GM12874 (cell line): Measurements from ENCODE around the gene DGLUCY.
A peak's percentile ranks its signal among the peaks of the same experiment; 100 is the strongest.

Source experiments
- CTCF ChIP-seq: IDR thresholded peaks from 2 replicates; pipeline ENCODE4 v1.5.1; 2011; ENCODE audit warnings: low read depth, mild to moderate bottlenecking, control low read depth, low read length, moderate library complexity; ENCODE audit not compliant: insufficient read depth

The DGLUCY gene

GRCh38 chr14:91249841-91250616 is 136.2 kb downstream of the DGLUCY start:
- no peak for TF ChIP-seq CTCF

GRCh38 chr14:91250912-91251311 is 137.0 kb downstream of the DGLUCY start:
- TF ChIP-seq CTCF: no peak

- peak; percentile 21; the same call in 1 of the 2 replicates for TF ChIP-seq CTCF
These were observed 139.3 kb downstream of the DGLUCY start for GRCh38 chr14:91252871-91253794.

- no peak for TF ChIP-seq CTCF
These were observed 140.0 kb downstream of the DGLUCY start for GRCh38 chr14:91253795-91254323.

GRCh38 chr14:91254461-91254860 is 140.6 kb downstream of the DGLUCY start:
- TF ChIP-seq CTCF: no peak

- no peak for TF ChIP-seq CTCF
These were observed 141.3 kb downstream of the DGLUCY start for GRCh38 chr14:91255026-91255695.

GRCh38 chr14:91256661-91257060 is 142.8 kb downstream of the DGLUCY start:
- TF ChIP-seq CTCF: no peak
